ENCODE data around the gene BRAF. TPM values are rescaled to one million over a fixed set of nuclear protein-coding genes. Genes with fewer than 3 reads are reported as not detected.

BRAF gene
- total and polyA plus RNA-seq, 2 of the 8 experiments (the other 6 are each of a cell fraction or from before 2014, with no cell fraction given): 11.4 to 32.6 TPM

GRCh38 chr7:140922741-140923345 lies 1.9 kb downstream of the BRAF start:
- ChIA-PET CTCF (ENCODE audit: partially characterized antibody) (interaction anchor here (0.6 to 1.5 kb wide), 7 partner anchors 11 to 726 kb away, joined by 3 to 7 read pairs (median 3); no protein-coding TSS in a partner anchor), POLR2A (ENCODE audit: partially characterized antibody) (interaction anchor here (0.7 to 2.2 kb wide), 3 partner anchors 70 to 226 kb away, joined by 3 to 6 read pairs (median 5); partner anchors contain the start of genes MRPS33 and NDUFB2)
- H2BK12ac ChIP-seq (ENCODE audit: low read depth, low read length): no peak overlapping the region
- no peaks in the 10 kb centered on the region for H3K36me3 ChIP-seq (ENCODE audit: control insufficient read depth in 2 of 4, insufficient read depth in 4 of 4, low read length in 3 of 4)
- H3K23me2 ChIP-seq (ENCODE audit: low read depth, low read length): peaks cover 4% of the 10 kb centered on the region; the same call in 1 of the 2 replicates
- 48% methylated on average over 2 of the region's 2 CpGs; no CpG with 5 or more reads in 1 of the 2 experiments for WGBS, 2 experiments (ENCODE audit: extremely low coverage in 1 of 2, insufficient coverage in 1 of 2, insufficient read length in 1 of 2, insufficient replicate concordance in 2 of 2, low coverage in 1 of 2, low lambda C conversion rate in 2 of 2, missing lambda C conversion rate in 1 of 2)
- no peak overlapping the region for H3K14ac ChIP-seq (ENCODE audit: insufficient read length)
- H3K9ac ChIP-seq (replicated peaks in 1 of 4; ENCODE audit: extremely low read depth in 1 of 4, low read depth in 3 of 4, low read length in 3 of 4): no peak overlapping the region
- peaks cover 8 to 60% of the 10 kb centered on the region in 2 experiments for H3K79me2 ChIP-seq (ENCODE audit: control insufficient read depth in 1 of 2, insufficient read depth in 2 of 2, low read length in 2 of 2)
- no peaks in the 10 kb centered on the region for H3K27me3 ChIP-seq (replicated peaks in 1 of 4; ENCODE audit: control insufficient read depth in 3 of 4, extremely low read depth in 1 of 4, insufficient read depth in 3 of 4, low read length in 3 of 4)
- no peak overlapping the region for H4K91ac ChIP-seq (replicated peaks; ENCODE audit: insufficient read length, low read length)
- peaks cover 5% of the 10 kb centered on the region; the same call in 1 of the 2 replicates for H3K79me1 ChIP-seq (ENCODE audit: low read depth, low read length)
- H3K4me3 ChIP-seq (ENCODE audit: extremely low read depth in 1 of 4, insufficient read depth in 2 of 4, low read depth in 3 of 4, low read length in 4 of 4): peak overlapping the region in 2 of 4 experiments; percentile 80 to 100; a peak in 1 of 8 replicates
- H4K8ac ChIP-seq (ENCODE audit: extremely low read depth, insufficient read depth, low read length): no peak overlapping the region
- H2BK15ac ChIP-seq (ENCODE audit: low read length): no peak overlapping the region
- DNase-seq (ENCODE audit: low read depth in 1 of 2, low spot score in 2 of 2): no peak
- H3K9me3 ChIP-seq (ENCODE audit: insufficient read depth in 2 of 2, low read depth in 1 of 2, low read length in 1 of 2): no peaks in the 10 kb centered on the region
- H3K18ac ChIP-seq (ENCODE audit: extremely low read depth, low read length): no peak overlapping the region
- H2BK120ac ChIP-seq (replicated peaks; ENCODE audit: low read depth, low read length): no peak overlapping the region
- H2BK20ac ChIP-seq (ENCODE audit: low read length): no peak overlapping the region
- H4K20me1 ChIP-seq (replicated peaks in 1 of 2; ENCODE audit: control insufficient read depth in 1 of 2, insufficient read depth in 2 of 2, low read length in 2 of 2): peaks cover 7% of the 10 kb centered on the region in 2 experiments
- no peak overlapping the region for H2AFZ ChIP-seq (ENCODE audit: low read length)
- no peak overlapping the region for H3K27ac ChIP-seq (ENCODE audit: low read depth, low read length)
- peak overlapping the region; percentile 92 to 98 for H3K4me2 ChIP-seq (ENCODE audit: insufficient read depth in 1 of 2, low read depth in 2 of 2, low read length in 2 of 2)
- no peak overlapping the region for H2AK5ac ChIP-seq (ENCODE audit: low read depth, low read length)
- H3K4ac ChIP-seq (replicated peaks; ENCODE audit: insufficient read length, low read depth, low read length): no peak overlapping the region
- H3K56ac ChIP-seq (replicated peaks; ENCODE audit: insufficient read length, low read depth, low read length): no peak overlapping the region
- H3K23ac ChIP-seq (ENCODE audit: insufficient read length): no peak overlapping the region
- H3K4me1 ChIP-seq (replicated peaks in 1 of 4; ENCODE audit: control insufficient read depth in 3 of 4, insufficient read depth in 4 of 4, low read length in 3 of 4): peaks cover 0 to 8% (median 0%) of the 10 kb centered on the region in 4 experiments; a peak in 3 of 7 replicates
- no peak overlapping the region for H2BK5ac ChIP-seq (ENCODE audit: low read depth, low read length)
- FAIRE-seq: no peak
- H4K5ac ChIP-seq (ENCODE audit: insufficient read length, low read depth, low read length): no peak overlapping the region
- TF ChIP-seq CTBP2 (IDR thresholded peaks at IDR 0.05; ENCODE audit: borderline replicate concordance, insufficient read depth, insufficient read length, low read length): no peak
- TF ChIP-seq CBX8 (IDR thresholded peaks at IDR 0.05; ENCODE audit: borderline replicate concordance, low read depth, low read length): no peak
- TF ChIP-seq SP2 (IDR thresholded peaks at IDR 0.05; ENCODE audit: low read length): no peak
- no peak for TF ChIP-seq NANOG (IDR thresholded peaks at IDR 0.05; ENCODE audit: insufficient read depth, low read depth, low read length, poor library complexity, severe bottlenecking)
- TF ChIP-seq SAP30 (IDR thresholded peaks at IDR 0.05; ENCODE audit: insufficient read depth, insufficient replicate concordance, low read length): no peak
- TF ChIP-seq RNF2 (IDR thresholded peaks at IDR 0.05; ENCODE audit: borderline replicate concordance, low read depth, low read length, missing control alignments, poor library complexity, severe bottlenecking): no peak
- no peak for TF ChIP-seq ATF3 (IDR thresholded peaks at IDR 0.05; ENCODE audit: insufficient read depth, low read depth, low read length)
- TF ChIP-seq RXRA (IDR thresholded peaks at IDR 0.05; ENCODE audit: insufficient read depth, low read depth, low read length): no peak
- no peak for TF ChIP-seq CHD2 (IDR thresholded peaks at IDR 0.05; ENCODE audit: low read length)
- no peak for TF ChIP-seq RAD21 (IDR thresholded peaks at IDR 0.05 in 1 of 2, conservative IDR thresholded peaks at IDR 0.05 in 1 of 2; ENCODE audit: low read depth in 2 of 2, low read length in 2 of 2)
